Endodermal cell (in vitro differentiated cells): ENCODE measurements around the gene RALGPS2. TPM values are rescaled to one million over a fixed set of nuclear protein-coding genes. Genes with fewer than 3 reads are reported as not detected.
"Not testable (repeated sequence)": the region's sequence is repeated elsewhere in the genome, so short reads cannot be mapped to it uniquely, and the experiment has no call there.

Experiments
- DNase-seq: peaks from one replicate; pipeline ENCODE4 v3.0.0-alpha.2; 2017
- H3K27ac ChIP-seq: 2 replicates; pipeline ENCODE4 v1.5.1; 2013; ENCODE audit warnings: mild to moderate bottlenecking, low read depth, low read length, moderate library complexity
- H3K27me3 ChIP-seq: 2 replicates; pipeline ENCODE4 v1.6.1; 2013; ENCODE audit warnings: mild to moderate bottlenecking, low read length, moderate library complexity; ENCODE audit not compliant: insufficient read depth, control insufficient read depth, poor library complexity, severe bottlenecking
- H3K36me3 ChIP-seq: 2 replicates; pipeline ENCODE4 v1.7.0; 2013; ENCODE audit warnings: mild to moderate bottlenecking, low read length, moderate library complexity; ENCODE audit not compliant: control insufficient read depth, insufficient read depth
- H3K4me1 ChIP-seq: one replicate; pipeline ENCODE4 v1.7.0; 2013; ENCODE audit warnings: low read length; ENCODE audit not compliant: control insufficient read depth, insufficient read depth
- H3K4me3 ChIP-seq: 2 replicates; pipeline ENCODE4 v1.5.1; 2013; ENCODE audit warnings: mild to moderate bottlenecking, low read length, moderate library complexity
- H3K9ac ChIP-seq: 2 replicates; pipeline ENCODE4 v1.6.1; 2013; ENCODE audit warnings: mild to moderate bottlenecking, low read length, moderate library complexity; ENCODE audit not compliant: poor library complexity, severe bottlenecking; ENCODE audit errors: extremely low read depth
- H3K9me3 ChIP-seq: 2 replicates; pipeline ENCODE4 v1.6.1; 2013; ENCODE audit warnings: mild to moderate bottlenecking, low read length, moderate library complexity; ENCODE audit not compliant: control insufficient read depth
- H3K27ac Mint-ChIP-seq: 2 replicates; pipeline ENCODE4 v1.8.0; 2020; ENCODE audit warnings: mixed read lengths
- H3K27me3 Mint-ChIP-seq: 2 replicates; pipeline ENCODE4 v1.8.0; 2021; ENCODE audit warnings: mild to moderate bottlenecking, mixed read lengths; ENCODE audit not compliant: insufficient read depth
- H3K36me3 Mint-ChIP-seq: 2 replicates; pipeline ENCODE4 v1.8.0; 2020; ENCODE audit warnings: low read depth, mixed read lengths
- H3K4me1 Mint-ChIP-seq: 2 replicates; pipeline ENCODE4 v1.8.0; 2020; ENCODE audit warnings: mixed read lengths
- H3K4me3 Mint-ChIP-seq: 2 replicates; pipeline ENCODE4 v1.8.0; 2020; ENCODE audit warnings: mild to moderate bottlenecking, moderate library complexity, mixed read lengths
- H3K9me3 Mint-ChIP-seq: 2 replicates; pipeline ENCODE4 v1.8.0; 2020; ENCODE audit warnings: mild to moderate bottlenecking, mixed read lengths
- CTCF ChIP-seq: fragments of 200-600 bp; sonication (generic); conservative IDR thresholded peaks from 2 replicates; pipeline ENCODE4 v1.5.0; 2021; ENCODE audit warnings: antibody characterized with exemption, mild to moderate bottlenecking
- WGBS, 2 experiments: methylation state at CpG; one replicate each; pipeline versions ENCODE4 v1.1.5 to v1.1.7; 2013; ENCODE audit warnings: missing lambda C conversion rate in 2 of 2, mixed read lengths in 1 of 2; ENCODE audit not compliant: insufficient coverage in 1 of 2, insufficient read length in 1 of 2; 5-methylcytosine and 5-hydroxymethylcytosine counted together
- total RNA-seq, 2 donors: library from RNA; stranded (reverse); fragmentation: NEBNext Ultra II Directional in 1 of 2; extraction: Animal tissue kit (Norgen Biotek cat#: 25700) in 1 of 2; gene quantifications; 2 replicates in 1 of 2; 3 replicates in 1 of 2; pipeline ENCODE4 v1.2.1, GENCODE V29; 2021

RALGPS2 gene
- total RNA-seq, 2 donors from 2014 or later = 56.6 to 73.1 TPM

GRCh38 chr1:178846306-178846705, 121.3 kb downstream of the RALGPS2 start:
- no peaks in the 10 kb centered on the region for H3K27me3 Mint-ChIP-seq
- Histone ChIP-seq H3K36me3 (peaks cover 24% of the 10 kb centered on the region), H3K27me3 (no peaks in the 10 kb centered on the region), H3K9ac (no peak overlapping the region), H3K4me3 (no peak overlapping the region), H3K9me3 (no peaks in the 10 kb centered on the region), H3K4me1 (no peaks in the 10 kb centered on the region), H3K27ac (no peak overlapping the region)
- H3K36me3 Mint-ChIP-seq = peaks cover 2% of the 10 kb centered on the region
- no peak for TF ChIP-seq CTCF
- no peak overlapping the region for H3K4me3 Mint-ChIP-seq
- DNase-seq = no peak
- H3K27ac Mint-ChIP-seq = no peak overlapping the region
- peaks cover 6% of the 10 kb centered on the region for H3K4me1 Mint-ChIP-seq
- no peaks in the 10 kb centered on the region for H3K9me3 Mint-ChIP-seq

- H3K4me3 ChIP-seq = no peak overlapping the region
- no peaks in the 10 kb centered on the region for H3K4me1 ChIP-seq
- no peak overlapping the region for H3K4me3 Mint-ChIP-seq
- H3K27ac Mint-ChIP-seq = no peak overlapping the region
- no peaks in the 10 kb centered on the region for H3K9me3 ChIP-seq
- no peaks in the 10 kb centered on the region for H3K27me3 ChIP-seq
- WGBS, 2 experiments = 60 to 84% methylated on average over 1 to 2 of the region's 2 CpGs
- H3K36me3 ChIP-seq = peaks cover 24% of the 10 kb centered on the region
- H3K27me3 Mint-ChIP-seq = no peaks in the 10 kb centered on the region
- H3K9ac ChIP-seq = no peak overlapping the region
- H3K36me3 Mint-ChIP-seq = peaks cover 2% of the 10 kb centered on the region
- H3K4me1 Mint-ChIP-seq = peaks cover 6% of the 10 kb centered on the region
- no peaks in the 10 kb centered on the region for H3K9me3 Mint-ChIP-seq
- no peak for TF ChIP-seq CTCF
- no peak overlapping the region for H3K27ac ChIP-seq
- no peak for DNase-seq
Observed at GRCh38 chr1:178847396-178847849, 122.4 kb downstream of the RALGPS2 start.

- H3K4me1 Mint-ChIP-seq, H3K27ac Mint-ChIP-seq, H3K4me3 Mint-ChIP-seq, H3K9ac ChIP-seq, DNase-seq, H3K36me3 Mint-ChIP-seq, H3K27me3 Mint-ChIP-seq, H3K9me3 Mint-ChIP-seq, H3K4me1 ChIP-seq, H3K4me3 ChIP-seq, H3K27me3 ChIP-seq, H3K27ac ChIP-seq, H3K9me3 ChIP-seq: not testable (repeated sequence)
- 90 to 100% methylated on average over 1 of the region's 1 CpG for WGBS, 2 experiments
- H3K36me3 ChIP-seq = peaks cover 24% of the 10 kb centered on the region
Observed at GRCh38 chr1:178847919-178848318, 122.9 kb downstream of the RALGPS2 start.

- no peak overlapping the region for H3K4me3 Mint-ChIP-seq
- WGBS, 2 experiments = 87 to 100% methylated on average over 2 of the region's 2 CpGs
- no peaks in the 10 kb centered on the region for H3K4me1 ChIP-seq
- H3K9ac ChIP-seq = no peak overlapping the region
- H3K9me3 ChIP-seq = no peaks in the 10 kb centered on the region
- H3K36me3 ChIP-seq = peaks cover 16% of the 10 kb centered on the region
- no peak overlapping the region for H3K27ac Mint-ChIP-seq
- no peak overlapping the region for H3K4me3 ChIP-seq
- peaks cover 6% of the 10 kb centered on the region for H3K4me1 Mint-ChIP-seq
- H3K27me3 Mint-ChIP-seq = no peaks in the 10 kb centered on the region
- no peak overlapping the region for H3K27ac ChIP-seq
- TF ChIP-seq CTCF = no peak
- peaks cover 2% of the 10 kb centered on the region for H3K36me3 Mint-ChIP-seq
- H3K27me3 ChIP-seq = no peaks in the 10 kb centered on the region
- no peak for DNase-seq
- H3K9me3 Mint-ChIP-seq = no peaks in the 10 kb centered on the region
Observed at GRCh38 chr1:178849918-178850317, 124.9 kb downstream of the RALGPS2 start.
